Suppressor macrophage (primary cell): ENCODE measurements around the gene PDLIM4.

Source experiments
- DNase-seq, 4 experiments: peaks; one replicate each; pipeline ENCODE4 v3.0.0-alpha.2; 2020 to 2022
- total RNA-seq, 17 experiments: gene quantifications; one replicate each; lab custom pipeline; 2026; ENCODE audit warnings: mixed read lengths in 6 of 17, inconsistent platforms in 3 of 17; lab: John Stamatoyannopoulos, UW

PDLIM4 gene, protein sequence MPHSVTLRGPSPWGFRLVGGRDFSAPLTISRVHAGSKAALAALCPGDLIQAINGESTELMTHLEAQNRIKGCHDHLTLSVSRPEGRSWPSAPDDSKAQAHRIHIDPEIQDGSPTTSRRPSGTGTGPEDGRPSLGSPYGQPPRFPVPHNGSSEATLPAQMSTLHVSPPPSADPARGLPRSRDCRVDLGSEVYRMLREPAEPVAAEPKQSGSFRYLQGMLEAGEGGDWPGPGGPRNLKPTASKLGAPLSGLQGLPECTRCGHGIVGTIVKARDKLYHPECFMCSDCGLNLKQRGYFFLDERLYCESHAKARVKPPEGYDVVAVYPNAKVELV
- total RNA-seq, result 2.2 to 17.5 (median 6.2) reads per million in 17 experiments

DNA sequence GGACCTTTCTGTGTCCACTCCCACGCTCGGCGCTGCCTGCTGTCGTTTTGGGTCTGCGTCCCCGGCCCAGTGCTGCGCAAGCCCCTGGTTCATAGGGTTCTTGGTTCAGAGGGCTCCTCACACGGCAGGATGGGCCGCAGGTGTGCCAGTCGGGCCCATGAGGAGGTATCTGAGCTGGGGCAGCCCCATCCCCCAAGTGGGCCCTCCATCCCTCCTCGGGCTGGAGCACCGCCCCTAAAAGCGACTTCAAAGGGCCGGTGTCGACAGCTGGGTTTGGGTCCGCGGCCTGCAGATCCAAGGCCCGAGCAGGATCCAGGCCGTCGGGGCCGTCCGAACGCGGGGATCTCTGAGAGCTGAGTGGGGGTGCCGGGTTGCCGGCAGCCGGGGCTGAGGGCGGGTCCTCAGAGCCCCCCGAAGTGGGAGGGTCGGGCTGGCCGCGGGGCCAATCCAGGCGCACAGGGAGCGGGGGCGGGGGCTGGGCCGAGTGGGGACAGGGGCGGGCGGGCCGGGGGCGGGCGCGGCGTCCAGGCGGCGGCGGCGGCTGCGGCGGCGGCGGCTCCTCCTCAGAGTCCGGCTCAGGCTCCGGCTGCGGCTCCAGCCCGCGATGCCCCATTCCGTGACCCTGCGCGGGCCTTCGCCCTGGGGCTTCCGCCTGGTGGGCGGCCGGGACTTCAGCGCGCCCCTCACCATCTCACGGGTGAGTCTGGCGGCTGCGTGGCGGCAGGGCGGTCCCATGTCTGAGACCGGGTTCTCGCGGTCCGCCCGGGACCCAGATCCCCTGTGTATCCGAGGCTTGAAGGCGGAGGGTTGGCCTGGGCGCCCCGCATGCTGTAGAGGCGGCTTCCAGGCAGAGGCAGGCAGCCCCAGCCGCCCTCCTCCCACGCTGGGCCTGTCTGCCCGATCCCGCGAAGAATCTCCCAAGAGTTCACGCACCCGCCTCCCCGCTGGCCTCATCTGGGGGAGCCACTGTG, at the start of gene PDLIM4:
Gene PDLIM4 (plus strand): TSS at position 566 of the 971 bp plus-strand sequence. CDS start 39 bp downstream, at position 605.
- DNase-seq, result peak in 2 of 4 experiments; percentile 24 to 47

DNA sequence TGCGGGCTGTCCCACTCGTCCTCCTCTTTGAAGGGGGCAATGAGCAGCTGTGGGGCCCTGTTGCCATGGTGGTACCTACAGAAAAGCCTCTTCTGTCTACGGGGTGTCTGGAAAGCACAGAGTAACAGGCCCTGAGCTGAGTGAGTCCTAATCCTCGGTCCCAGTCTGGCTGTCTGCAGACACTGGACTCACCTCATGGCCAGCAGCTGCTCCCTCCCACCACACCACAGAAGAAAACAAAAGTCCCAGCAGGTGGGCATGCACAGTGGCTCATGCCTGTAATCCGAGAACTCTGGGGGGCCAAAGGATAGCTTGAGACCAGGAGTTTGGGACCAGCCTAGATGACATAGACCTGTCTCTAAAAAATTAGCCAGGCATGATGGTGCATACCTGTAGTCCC, 49.7 kb upstream of the PDLIM4 start:
- DNase-seq, result no peak

- DNase-seq, result no peak
Measured at GRCh38 chr5:132209131-132209530, 48.4 kb upstream of the PDLIM4 start.

DNA sequence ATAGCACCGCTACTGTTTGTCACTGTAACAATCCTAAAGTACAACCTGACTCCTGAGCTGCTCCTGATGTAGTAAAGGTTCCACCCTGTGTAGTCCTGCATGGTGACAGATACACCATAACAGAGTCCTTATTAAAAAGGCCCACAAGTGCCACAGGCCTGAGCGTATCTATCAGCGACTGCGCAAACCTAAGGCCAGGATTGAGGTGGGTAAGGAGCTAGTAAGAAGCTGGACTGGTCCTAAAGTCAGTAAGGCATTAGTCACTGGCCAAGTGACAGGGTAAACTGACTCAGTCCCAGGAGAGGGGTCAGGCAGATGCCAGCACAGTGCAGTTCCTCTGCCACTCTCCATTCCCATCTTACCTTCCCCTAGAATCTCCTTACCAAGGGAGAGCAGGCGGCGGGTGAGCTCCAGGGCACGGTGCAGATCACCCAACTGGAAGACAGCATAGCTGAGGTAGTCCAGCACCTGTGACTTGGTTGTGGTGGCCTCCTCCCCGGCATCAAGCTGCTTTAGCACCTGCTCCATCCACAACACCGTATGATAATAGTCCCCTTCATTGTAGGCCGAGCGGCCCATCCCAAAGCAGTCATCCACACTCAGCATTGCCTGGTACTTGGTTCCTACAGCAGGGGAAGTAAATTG, 47.5 kb upstream of the PDLIM4 start:
- no peak for DNase-seq

GRCh38 chr5:132210944-132211343, 46.6 kb upstream of the PDLIM4 start:
- DNase-seq, result no peak

- no peak for DNase-seq
Measured at GRCh38 chr5:132211787-132212186, 45.7 kb upstream of the PDLIM4 start.

GRCh38 chr5:132213666-132214065, 43.8 kb upstream of the PDLIM4 start:
- DNase-seq, result no peak

DNA sequence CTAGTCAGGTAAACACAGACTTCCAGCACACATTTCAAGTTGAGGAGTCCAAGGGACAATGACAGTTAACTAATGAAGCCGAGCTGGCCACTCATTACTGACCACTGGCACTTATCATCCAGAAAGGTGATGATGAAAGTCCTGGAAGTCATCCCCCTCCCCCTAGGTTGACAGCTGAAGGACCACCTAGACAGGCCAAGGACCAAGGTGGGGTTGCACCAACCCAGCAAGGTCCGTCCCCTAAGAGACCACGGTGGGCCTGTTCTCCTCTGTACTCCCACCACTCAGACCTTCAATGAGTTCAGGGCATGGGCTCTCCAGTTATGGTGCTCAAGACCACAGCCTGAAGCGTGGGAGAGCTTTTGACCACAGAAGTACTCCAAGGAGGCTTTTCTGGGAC, 43.0 kb upstream of the PDLIM4 start:
- DNase-seq, result no peak

DNA sequence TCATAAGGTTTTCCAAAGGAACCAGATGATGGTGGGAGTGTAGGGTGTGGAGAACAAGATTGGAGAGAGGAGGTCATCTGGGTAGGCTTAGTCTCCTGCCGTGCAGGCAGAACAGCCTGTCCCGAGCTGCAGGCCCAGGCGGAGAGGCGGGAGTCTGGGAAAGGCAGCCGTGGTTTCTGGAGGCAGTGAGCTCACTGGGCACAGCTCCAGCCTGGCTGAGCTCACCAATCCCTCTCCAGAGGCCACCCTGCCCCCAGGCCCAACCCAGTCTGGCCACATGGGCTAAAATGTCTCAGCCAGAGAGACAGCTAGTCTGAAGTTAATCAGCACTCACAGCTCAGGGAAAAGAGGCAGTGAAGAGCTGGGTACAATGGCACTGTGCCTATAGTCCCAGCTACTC, 42.2 kb upstream of the PDLIM4 start:
- DNase-seq, result no peak

DNA sequence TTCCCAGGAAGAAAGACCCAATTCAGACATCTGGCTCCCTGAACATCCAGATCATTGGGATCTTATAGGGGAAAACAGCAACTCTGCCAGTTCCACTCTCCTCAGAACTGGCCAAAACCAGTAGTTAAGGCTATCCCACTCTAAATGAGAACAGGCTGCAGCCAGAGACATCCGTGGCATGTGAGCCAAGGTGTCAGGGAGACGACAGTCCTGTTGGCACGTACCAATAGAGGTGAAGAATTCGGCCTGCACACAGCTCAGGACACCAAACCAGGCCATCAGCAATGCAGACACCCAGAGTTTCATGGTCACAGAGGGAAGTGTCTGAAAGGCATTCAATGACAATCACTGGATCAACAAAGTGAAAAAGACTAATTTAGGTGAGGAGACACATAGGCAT, 39.2 kb upstream of the PDLIM4 start:
- DNase-seq, result no peak

- DNase-seq, result no peak
Measured at GRCh38 chr5:132219289-132219970, 38.1 kb upstream of the PDLIM4 start.

- no peak for DNase-seq
Measured at GRCh38 chr5:132219981-132220380, 37.5 kb upstream of the PDLIM4 start.

GRCh38 chr5:132220491-132220890, 37.0 kb upstream of the PDLIM4 start:
- no peak for DNase-seq

DNA sequence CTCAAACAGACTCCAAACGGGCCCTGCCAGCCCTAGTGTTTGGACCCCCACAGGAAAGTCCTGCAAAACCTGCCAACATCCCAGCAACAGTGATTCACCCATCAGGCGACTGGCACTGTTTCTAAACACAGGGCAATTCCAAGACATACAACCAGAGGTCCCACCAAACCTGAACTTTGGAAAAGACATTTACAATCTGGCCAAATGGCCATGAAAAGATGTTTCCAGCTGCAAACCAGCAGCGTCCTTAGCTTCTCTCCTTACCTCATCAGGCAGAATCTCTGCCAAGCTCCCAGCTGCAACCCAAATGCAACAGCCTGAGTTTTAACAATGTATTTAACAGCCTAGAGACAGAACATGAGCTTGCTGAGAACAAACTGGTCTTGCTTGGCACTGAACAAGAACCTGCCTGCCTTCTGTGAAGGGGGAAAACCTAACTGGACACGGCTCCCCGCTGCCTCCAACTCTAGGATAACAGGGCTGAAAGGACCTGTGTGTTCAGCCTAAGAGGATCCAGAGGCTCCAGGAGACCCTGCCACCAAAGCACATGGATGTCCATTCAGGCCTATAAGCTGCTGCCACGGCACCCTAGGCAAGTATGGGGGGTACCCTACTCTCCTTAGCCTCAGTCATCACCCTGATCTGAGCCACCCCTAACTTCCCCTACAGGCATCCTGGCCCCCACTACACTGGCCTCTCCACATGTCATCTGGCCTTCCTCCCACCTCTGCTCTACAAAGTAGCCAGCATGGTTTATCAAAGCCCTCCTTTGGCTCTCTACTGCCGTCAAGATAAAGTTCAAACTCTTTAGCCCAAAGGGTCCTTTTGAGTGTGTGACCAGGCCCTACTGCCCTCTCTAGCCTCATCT, 35.5 kb upstream of the PDLIM4 start:
- DNase-seq, result no peak

DNA sequence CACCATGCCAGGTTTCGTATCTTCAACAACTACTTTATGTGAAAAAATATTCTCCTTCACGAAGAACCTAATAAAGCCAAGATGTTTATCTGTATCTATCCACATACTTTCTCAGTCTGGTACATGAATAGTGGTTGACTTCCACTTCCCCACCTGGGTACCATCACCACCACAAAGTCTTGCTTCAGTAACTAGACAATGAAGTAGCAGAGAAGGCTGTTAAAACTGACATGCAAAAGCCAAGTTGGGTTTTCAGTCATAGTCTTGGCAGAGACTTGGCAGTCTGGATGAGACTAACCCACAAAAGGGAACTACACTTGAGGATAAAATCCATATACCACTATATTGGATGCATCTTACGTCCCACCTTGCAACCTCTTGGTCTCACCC, 34.9 kb upstream of the PDLIM4 start:
- DNase-seq, result no peak

GRCh38 chr5:132223861-132224260, 33.6 kb upstream of the PDLIM4 start:
- no peak for DNase-seq

DNA sequence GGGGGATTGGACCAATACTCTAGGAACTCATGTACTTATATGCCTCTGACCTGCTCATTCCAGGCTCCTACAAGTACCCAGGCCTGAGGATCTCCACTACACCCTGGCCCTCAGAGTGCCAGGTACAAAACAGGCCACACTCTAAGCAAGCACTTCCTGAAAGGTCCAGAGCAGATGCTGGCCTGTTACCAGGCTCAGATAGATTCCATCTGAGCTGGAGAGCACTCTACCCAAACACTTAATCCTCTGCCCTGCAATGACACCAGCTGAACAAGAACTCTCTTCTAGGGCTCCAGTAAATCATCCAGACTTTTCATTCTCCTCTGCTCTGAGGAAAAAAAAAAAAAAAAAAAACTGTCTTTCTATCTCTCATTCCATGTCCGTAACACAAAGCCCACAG, 32.8 kb upstream of the PDLIM4 start:
- no peak for DNase-seq

DNA sequence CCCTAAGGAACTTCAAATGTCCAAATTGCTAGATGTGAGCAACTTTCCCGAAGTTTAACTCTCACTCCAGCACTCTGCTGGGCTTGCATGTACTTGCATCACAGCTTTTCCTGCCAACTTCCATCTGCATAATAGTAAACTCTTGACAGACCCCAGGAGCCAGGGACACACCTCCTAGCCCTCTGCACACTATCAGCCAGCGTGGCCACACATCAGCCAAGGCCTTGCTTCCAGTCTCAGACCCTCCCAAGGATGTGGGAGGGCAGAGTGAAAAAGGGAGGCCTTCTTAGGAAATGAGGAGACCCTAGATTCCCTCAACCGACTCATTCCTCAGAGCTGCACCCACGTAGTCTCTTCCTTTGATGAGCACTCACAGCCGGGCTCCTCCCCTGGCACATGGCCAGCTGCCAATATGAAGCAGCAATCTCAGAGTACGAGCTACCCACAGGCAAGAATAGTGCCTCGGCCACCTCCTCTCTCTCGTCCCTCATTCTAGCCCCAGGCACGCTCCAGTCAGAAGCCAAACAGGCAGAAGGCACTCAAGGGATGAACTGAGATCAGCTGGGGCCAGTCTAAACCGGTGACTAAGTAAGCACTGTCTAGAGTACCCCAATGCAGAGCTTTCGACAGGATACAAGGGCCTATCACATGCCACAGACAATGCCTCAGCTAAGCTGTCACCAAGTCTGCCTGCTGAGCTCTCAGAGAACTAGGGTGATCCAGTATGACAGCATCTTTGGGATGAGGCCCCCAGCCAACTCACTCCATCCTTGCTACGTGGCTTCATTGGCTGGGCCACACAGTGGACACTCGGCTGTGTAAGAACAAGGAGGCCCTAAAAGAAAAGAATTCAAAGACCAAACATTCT, 32.1 kb upstream of the PDLIM4 start:
- DNase-seq, result peak; percentile 17 to 49 (median 40)

DNA sequence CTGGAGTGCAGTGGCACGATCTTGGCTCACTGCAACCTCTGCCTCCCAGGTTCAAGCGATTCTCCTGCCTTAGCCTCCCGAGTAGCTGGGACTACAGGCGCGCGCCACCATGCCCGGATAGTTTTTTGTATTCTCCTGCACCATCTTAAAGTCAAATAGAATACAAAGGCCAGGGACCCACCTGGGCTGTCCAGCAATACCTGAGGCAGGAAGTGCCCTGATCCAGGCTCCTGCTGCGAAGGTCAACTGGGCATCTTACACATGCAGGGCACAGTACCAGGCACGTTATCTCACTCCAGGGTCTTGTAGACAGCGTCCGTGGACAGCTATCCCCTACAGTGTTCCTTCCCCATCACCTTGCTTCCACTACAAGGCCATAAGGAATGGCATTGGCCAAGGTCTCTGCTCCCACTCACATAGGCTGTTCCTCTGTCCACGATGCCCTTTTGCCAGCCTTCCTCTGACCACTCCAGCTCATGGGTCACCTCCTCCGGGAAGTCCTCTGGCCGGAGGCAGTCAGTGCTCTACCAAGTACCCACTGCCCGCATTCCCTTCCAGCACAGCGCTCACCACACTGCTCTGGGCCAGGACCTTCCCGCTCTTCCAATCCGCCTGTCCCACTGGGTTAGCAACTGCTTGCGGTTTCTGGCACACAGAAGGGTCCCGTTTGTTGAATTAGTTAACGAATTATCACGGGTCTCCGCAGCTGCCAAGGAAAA, 30.8 kb upstream of the PDLIM4 start:
- DNase-seq, result no peak

GRCh38 chr5:132227235-132227484, 30.3 kb upstream of the PDLIM4 start:
- DNase-seq, result no peak
